ENCODE results near the gene EIF2D.

Gene EIF2D

GRCh38 chr1:206551986-206552326, 60.3 kb downstream of the EIF2D start:
- in situ Hi-C loops (cut with MboI; ENCODE audit: low sequenced_read_pairs), result no loop called here

DNA sequence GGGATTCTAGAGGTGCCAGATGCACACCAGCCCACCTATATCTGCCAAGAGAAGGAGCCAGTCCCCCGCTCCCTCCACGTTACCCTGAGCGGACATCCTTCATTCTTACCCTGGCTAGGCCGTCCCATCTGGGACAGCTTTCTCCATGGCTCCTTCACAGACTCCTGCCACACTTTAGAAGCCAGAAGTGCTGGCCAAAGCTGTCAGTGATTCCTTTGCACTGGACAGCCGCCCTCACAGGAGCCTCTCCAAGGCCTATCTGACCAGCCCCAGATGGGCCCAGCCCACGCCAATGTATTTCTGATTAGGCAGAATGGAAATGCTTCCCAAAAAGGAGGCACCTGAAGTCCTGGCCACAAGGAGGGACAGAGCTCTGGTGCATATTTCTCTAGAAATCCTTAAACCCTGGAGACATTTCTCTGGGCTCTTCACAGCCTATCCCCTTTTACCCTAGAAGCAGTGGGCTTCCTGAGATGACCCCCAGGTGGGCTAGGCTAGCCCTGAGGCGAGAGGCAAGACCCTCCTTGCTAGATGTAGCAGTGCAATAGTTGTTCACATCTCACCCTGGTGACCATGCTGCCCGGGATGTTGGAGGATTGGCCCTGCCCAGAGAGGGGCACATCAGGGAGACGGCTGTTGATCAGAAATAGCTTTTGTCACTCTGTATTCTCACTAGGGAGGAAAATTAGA, 60.8 kb downstream of the EIF2D start:
- in situ Hi-C loops (cut with MboI; ENCODE audit: low sequenced_read_pairs), result no loop called here

DNA sequence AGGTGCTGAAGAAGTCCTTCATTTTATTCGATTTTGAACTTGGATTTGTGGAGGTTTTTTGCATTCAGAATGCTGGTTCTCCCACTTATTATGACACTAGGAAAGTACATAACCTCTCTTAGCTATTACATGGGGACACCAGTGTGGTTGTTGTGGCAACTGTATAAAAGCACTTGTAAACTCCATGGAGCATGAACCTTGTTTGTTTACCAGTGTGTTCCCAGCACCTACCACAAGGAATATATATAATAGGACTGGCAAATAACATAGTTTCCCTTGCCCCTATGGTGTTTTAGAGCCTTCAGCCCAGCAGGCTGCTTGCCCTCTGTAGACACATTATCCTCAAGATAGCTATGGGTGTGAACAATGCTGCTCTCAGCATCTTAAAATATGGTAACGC, 61.8 kb downstream of the EIF2D start:
- in situ Hi-C loops (cut with MboI; ENCODE audit: low sequenced_read_pairs), result no loop called here

DNA sequence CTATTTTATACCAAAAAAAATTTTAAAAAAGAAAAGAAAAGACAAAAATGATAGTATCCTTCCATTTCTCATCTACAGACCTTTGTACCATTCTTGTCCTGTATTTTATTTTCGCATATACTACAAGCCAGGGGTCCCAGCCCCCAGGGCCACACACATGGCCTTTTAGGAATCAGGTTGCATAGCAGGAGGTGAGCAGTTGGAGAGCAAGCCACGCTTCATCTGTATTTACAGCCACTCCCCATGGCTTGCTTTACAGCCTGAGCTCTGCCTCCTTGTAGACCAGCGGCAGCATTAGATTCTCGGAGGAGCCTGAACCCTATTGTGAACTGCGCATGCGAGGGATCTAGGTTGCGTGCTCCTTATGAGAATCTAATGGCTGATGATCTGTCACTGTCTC, 65.2 kb downstream of the EIF2D start:
- in situ Hi-C loops (cut with MboI; ENCODE audit: low sequenced_read_pairs), result no loop called here

- in situ Hi-C loops (cut with MboI; ENCODE audit: low sequenced_read_pairs), result no loop called here
These were observed 66.9 kb downstream of the EIF2D start for GRCh38 chr1:206545351-206545750.

DNA sequence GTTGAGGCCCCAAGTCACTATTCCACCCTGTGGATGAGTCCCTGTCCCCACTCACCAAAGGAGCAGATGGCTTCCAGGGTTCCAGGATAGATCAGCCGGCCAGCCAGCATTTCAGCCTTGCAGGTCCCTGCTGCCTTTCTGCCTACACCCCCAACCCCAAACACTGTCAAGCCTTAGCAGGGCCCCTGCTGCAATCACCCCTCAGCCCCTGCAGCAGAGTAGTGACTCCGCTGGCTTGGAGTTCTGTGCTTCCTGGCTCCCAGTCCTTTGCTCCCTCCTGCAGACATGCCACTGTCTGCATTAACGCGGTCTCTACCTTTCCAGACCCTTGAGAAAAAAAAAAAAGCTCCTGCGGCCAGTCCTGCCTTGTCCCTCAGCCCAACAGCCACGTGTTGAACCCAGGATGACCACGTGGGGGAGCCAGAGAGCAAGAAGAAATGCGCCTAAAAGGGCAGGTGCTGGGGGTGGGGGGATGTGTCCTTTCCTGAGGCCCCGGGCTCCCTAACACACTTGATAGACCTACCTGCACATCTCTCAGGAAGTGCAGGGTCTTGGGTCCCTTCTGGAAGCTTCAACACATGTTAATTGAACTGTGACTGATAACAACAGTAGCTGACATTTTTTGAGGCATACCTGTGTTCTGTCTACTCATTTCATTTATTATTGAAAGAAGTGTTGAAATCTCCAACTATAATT, 67.6 kb downstream of the EIF2D start:
- in situ Hi-C loops (cut with MboI; ENCODE audit: low sequenced_read_pairs), result no loop called here
